Measurements from ENCODE around the gene ARHGAP8.
A peak's percentile ranks its signal among the peaks of the same experiment; 100 is the strongest.

Gene ARHGAP8

GRCh38 chr22:44884968-44885805 lies 132.8 kb downstream of the ARHGAP8 start:
- in situ Hi-C loops (cut with MboI; ENCODE audit: low sequenced_read_pairs, unreplicated experiment): no loop called here
- TF ChIP-seq CTCF (IDR thresholded peaks at IDR 0.05; ENCODE audit: borderline replicate concordance, control extremely low read depth, extremely low read depth, insufficient read depth, missing control alignments): no peak

GRCh38 chr22:44885806-44886360 lies 133.5 kb downstream of the ARHGAP8 start:
- DNase-seq (ENCODE audit: low spot score): peak; percentile 17
- in situ Hi-C loops (cut with MboI; ENCODE audit: low sequenced_read_pairs, unreplicated experiment): no loop called here

More at GRCh38 chr22:44884968-44885805, 132.8 kb downstream of the ARHGAP8 start:
- DNase-seq (ENCODE audit: low spot score): peak; percentile 17

GRCh38 chr22:44887941-44888366 lies 135.6 kb downstream of the ARHGAP8 start:
- peak; percentile 24 for DNase-seq (ENCODE audit: low spot score)
- TF ChIP-seq CTCF (IDR thresholded peaks at IDR 0.05; ENCODE audit: borderline replicate concordance, control extremely low read depth, extremely low read depth, insufficient read depth, missing control alignments): no peak
- in situ Hi-C loops (cut with MboI; ENCODE audit: low sequenced_read_pairs, unreplicated experiment): no loop called here

More at GRCh38 chr22:44885806-44886360, 133.5 kb downstream of the ARHGAP8 start:
- TF ChIP-seq CTCF (IDR thresholded peaks at IDR 0.05; ENCODE audit: borderline replicate concordance, control extremely low read depth, extremely low read depth, insufficient read depth, missing control alignments): no peak

- DNase-seq (ENCODE audit: low spot score): no peak
- no peak for TF ChIP-seq CTCF (IDR thresholded peaks at IDR 0.05; ENCODE audit: borderline replicate concordance, control extremely low read depth, extremely low read depth, insufficient read depth, missing control alignments)
- in situ Hi-C loops (cut with MboI; ENCODE audit: low sequenced_read_pairs, unreplicated experiment): no loop called here
Observed at GRCh38 chr22:44888491-44889254, 136.3 kb downstream of the ARHGAP8 start.

GRCh38 chr22:44889255-44889878 lies 137.0 kb downstream of the ARHGAP8 start:
- TF ChIP-seq CTCF (IDR thresholded peaks at IDR 0.05; ENCODE audit: borderline replicate concordance, control extremely low read depth, extremely low read depth, insufficient read depth, missing control alignments): no peak
- in situ Hi-C loops (cut with MboI; ENCODE audit: low sequenced_read_pairs, unreplicated experiment): no loop called here
- peak; percentile 43 for DNase-seq (ENCODE audit: low spot score)
